GM12892 (cell line): ENCODE results near the gene NAA38.

Experiments
- POLR2A ChIP-seq: IDR thresholded peaks from 2 replicates; pipeline ENCODE4 v1.6.1; 2011; ENCODE audit warnings: low read depth, low read length, control low read depth
- POLR2AphosphoS5 ChIP-seq: IDR thresholded peaks from 2 replicates; pipeline ENCODE4 v1.6.1; 2011; ENCODE audit warnings: low read depth, low read length, control low read depth
- TAF1 ChIP-seq: IDR thresholded peaks from 2 replicates; pipeline ENCODE4 v1.6.1; 2011; ENCODE audit warnings: low read depth, mild to moderate bottlenecking, control low read depth, low read length, borderline replicate concordance

DNA sequence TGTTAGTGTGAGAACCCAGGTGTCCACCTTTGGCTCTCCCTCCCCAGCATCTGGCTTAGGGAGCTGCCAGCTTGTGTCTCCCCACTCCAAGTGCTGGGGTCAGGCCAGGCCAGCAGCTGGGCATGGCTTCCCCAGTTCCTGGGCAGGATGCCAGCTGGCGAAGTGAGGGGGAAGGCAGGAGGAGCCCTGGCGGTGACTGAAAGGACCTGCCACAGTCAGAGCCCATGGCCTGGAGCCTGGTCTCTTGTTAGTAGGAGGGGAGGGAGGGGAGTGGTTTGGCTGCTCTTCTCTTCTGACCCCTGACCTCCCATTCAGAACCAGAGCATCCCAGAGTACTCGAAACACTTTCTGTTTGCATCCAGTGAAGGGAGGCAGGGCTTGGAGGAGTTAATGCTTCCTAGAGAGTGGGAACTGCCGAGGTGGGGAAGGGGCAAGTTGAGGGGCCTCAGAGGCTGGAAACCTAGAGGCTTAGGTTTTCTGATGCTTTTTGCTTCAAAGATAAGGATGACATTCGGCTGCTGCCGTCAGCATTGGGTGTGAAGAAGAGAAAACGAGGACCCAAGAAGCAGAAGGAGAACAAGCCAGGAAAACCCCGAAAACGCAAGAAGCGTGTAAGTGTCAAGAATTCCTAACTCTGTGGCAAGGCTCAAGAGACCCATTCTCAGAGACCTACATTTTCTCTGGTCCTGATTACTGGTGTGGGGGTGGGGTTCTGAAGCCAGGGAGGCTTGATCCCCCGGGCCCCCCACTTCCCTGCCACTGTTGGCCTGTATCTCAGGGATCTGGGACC lies 32.0 kb upstream of the NAA38 start:
- TF ChIP-seq POLR2A (no peak), TAF1 (no peak), POLR2AphosphoS5 (no peak)
